Upper lobe of left lung (tissue), 6 donors: ENCODE results near the gene ZBTB46. TPM values are rescaled to one million over a fixed set of nuclear protein-coding genes. Genes with fewer than 3 reads are reported as not detected.
A peak's percentile ranks its signal among the peaks of the same experiment; 100 is the strongest.

Experiments
- ATAC-seq, 2 donors: fragments of 200-7000 bp; cut with Tn5 transposase; one replicate each; pipeline ENCODE4 v1.9.1; 2022; ENCODE audit warnings: mild to moderate bottlenecking in 2 of 2, moderate library complexity in 2 of 2; ENCODE audit not compliant: low FRiP score in 2 of 2
- DNase-seq, 2 donors: peaks; one replicate each; pipeline ENCODE4 v3.0.0-alpha.2; 2019 to 2020
- H3K27ac ChIP-seq, 4 donors: fragments of 200-600 bp; sonication (generic); one replicate each; pipeline ENCODE4 v1.5.1; 2016 to 2019
- H3K27me3 ChIP-seq, 4 donors: fragments of 200-600 bp; sonication (generic); one replicate each; pipeline ENCODE4 v1.5.1; 2017 to 2019
- H3K36me3 ChIP-seq, 4 donors: fragments of 200-600 bp; sonication (generic); one replicate each; pipeline ENCODE4 v1.5.1; 2016 to 2019
- H3K4me1 ChIP-seq, 4 donors: fragments of 200-600 bp; sonication (generic); one replicate each; pipeline ENCODE4 v1.5.1; 2018 to 2019
- H3K4me3 ChIP-seq, 4 donors: fragments of 200-600 bp; sonication (generic); one replicate each; pipeline ENCODE4 v1.5.1; 2017 to 2019; ENCODE audit warnings: mild to moderate bottlenecking in 2 of 4, moderate library complexity in 1 of 4
- H3K9me3 ChIP-seq, 4 donors: fragments of 200-600 bp; sonication (generic); one replicate each; pipeline ENCODE4 v1.5.1; 2018 to 2019
- EP300 ChIP-seq, 4 donors: sonication (generic); formaldehyde crosslinking; IDR thresholded peaks; one replicate each; pipeline ENCODE4 v1.5.1; 2017; ENCODE audit warnings: antibody characterized with exemption in 4 of 4, control low read depth in 2 of 4
- POLR2A ChIP-seq, 4 donors: fragments of 450-650 bp; IDR thresholded peaks; one replicate each; pipeline ENCODE4 v1.5.1; 2016 to 2017; ENCODE audit warnings: antibody characterized with exemption in 4 of 4, mild to moderate bottlenecking in 2 of 4
- POLR2AphosphoS5 ChIP-seq, 2 donors: sonication (generic); formaldehyde crosslinking; IDR thresholded peaks; one replicate each; pipeline ENCODE4 v1.5.1; 2017; ENCODE audit warnings: antibody characterized with exemption in 2 of 2
- WGBS, 2 donors: methylation state at CpG; one replicate each; pipeline ENCODE4 v1.1.5; 2017 to 2018; 5-methylcytosine and 5-hydroxymethylcytosine counted together
- total RNA-seq, 6 donors: library from RNA; depleted of rRNA in 4 of 6; stranded (reverse); fragments of >200 nt in 4 of 6; gene quantifications; one replicate each; pipeline versions ENCODE4 v1.1.0 to v1.2.1, GENCODE V29; 2016 to 2021
- TF ChIP-seq, protein P1 (sequence below), 6 experiments: fragments of 450-650 bp in 4 of 6; fragments of 200-600 bp in 2 of 6; sonication (generic) in 2 of 6; IDR thresholded peaks; one replicate each; pipeline ENCODE4 v1.5.1; 2016 to 2019; ENCODE audit warnings: antibody characterized with exemption in 6 of 6
- donor health status: DM: no; HTN: no; CAD: no; lungs with moderate emphysema.
- donor health status: DM: no; HTN: yes; CAD: no; lungs with severe emphysema.

The ZBTB46 gene
- total RNA-seq, 6 donors from 2014 or later = 7.6 to 25.3 (median 11.6) TPM

DNA sequence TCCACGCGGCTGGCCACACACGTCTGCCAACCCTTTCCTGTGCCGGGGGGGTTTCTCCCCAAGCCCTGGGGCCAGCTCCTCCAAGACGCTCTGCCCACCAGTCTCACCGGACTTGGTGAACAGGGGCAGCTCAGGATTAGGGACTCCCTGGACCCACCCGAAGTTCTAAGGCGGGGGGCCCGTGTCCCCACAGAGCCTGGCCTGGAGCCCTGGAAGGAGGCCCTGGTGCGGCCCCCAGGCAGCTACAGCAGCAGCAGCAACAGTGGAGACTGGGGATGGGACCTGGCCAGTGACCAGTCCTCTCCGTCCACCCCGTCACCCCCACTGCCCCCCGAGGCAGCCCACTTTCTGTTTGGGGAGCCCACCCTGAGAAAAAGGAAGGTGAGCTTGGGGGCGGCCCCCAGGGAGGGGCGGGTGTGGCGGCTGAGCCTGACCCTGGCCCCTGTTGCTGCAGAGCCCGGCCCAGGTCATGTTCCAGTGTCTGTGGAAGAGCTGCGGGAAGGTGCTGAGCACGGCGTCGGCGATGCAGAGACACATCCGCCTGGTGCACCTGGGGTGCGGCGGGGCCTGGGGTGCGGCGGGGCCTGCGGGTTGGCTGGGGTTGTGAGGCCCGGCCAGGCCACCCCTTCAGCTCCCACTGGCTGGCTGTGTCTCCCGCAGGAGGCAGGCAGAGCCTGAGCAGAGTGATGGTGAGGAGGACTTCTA, 89.2 kb downstream of the ZBTB46 start:
- H3K4me1 ChIP-seq = peaks cover 38 to 44% (median 42%) of the 10 kb centered on the region in 4 donors
- TF ChIP-seq POLR2AphosphoS5 (IDR thresholded peaks at IDR 0.05) (no peak), POLR2A (IDR thresholded peaks at IDR 0.05) (no peak)
- TF ChIP-seq, protein P1, sequence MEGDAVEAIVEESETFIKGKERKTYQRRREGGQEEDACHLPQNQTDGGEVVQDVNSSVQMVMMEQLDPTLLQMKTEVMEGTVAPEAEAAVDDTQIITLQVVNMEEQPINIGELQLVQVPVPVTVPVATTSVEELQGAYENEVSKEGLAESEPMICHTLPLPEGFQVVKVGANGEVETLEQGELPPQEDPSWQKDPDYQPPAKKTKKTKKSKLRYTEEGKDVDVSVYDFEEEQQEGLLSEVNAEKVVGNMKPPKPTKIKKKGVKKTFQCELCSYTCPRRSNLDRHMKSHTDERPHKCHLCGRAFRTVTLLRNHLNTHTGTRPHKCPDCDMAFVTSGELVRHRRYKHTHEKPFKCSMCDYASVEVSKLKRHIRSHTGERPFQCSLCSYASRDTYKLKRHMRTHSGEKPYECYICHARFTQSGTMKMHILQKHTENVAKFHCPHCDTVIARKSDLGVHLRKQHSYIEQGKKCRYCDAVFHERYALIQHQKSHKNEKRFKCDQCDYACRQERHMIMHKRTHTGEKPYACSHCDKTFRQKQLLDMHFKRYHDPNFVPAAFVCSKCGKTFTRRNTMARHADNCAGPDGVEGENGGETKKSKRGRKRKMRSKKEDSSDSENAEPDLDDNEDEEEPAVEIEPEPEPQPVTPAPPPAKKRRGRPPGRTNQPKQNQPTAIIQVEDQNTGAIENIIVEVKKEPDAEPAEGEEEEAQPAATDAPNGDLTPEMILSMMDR (IDR thresholded peaks at IDR 0.05) = no peak
- no peaks in the 10 kb centered on the region for H3K27me3 ChIP-seq
- peak overlapping the region; percentile 84 to 90 (median 84) for H3K27ac ChIP-seq
- no peak for ATAC-seq
- no peaks in the 10 kb centered on the region for H3K9me3 ChIP-seq
- peak in 1 of 2 donors; percentile 83 for DNase-seq
- 87 to 95% methylated on average over 7 to 29 of the region's 30 CpGs for WGBS, 2 donors
- H3K4me3 ChIP-seq = peak overlapping the region in 2 of 4 donors; percentile 66 to 87
- H3K36me3 ChIP-seq = peaks cover 7 to 51% (median 31%) of the 10 kb centered on the region in 4 donors

- no peak for DNase-seq
- Histone ChIP-seq H3K27ac (peak overlapping the region; percentile 84 to 90 (median 84)), H3K27me3 (no peaks in the 10 kb centered on the region), H3K4me3 (peak overlapping the region in 3 of 4 donors; percentile 66 to 87 (median 85)), H3K36me3 (peaks cover 7 to 47% (median 28%) of the 10 kb centered on the region in 4 donors), H3K9me3 (no peaks in the 10 kb centered on the region), H3K4me1 (peaks cover 38 to 49% (median 42%) of the 10 kb centered on the region in 4 donors)
- TF ChIP-seq POLR2AphosphoS5 (IDR thresholded peaks at IDR 0.05) (no peak), EP300 (IDR thresholded peaks at IDR 0.05) (no peak), POLR2A (IDR thresholded peaks at IDR 0.05) (no peak)
- TF ChIP-seq, protein P1 (IDR thresholded peaks at IDR 0.05) = no peak
- no peak for ATAC-seq
- WGBS, 2 donors = 32% methylated on average over 6 of the region's 6 CpGs; no CpG with 5 or more reads in 1 of the 2 donors
Measured at GRCh38 chr20:63741354-63741675, 89.7 kb downstream of the ZBTB46 start.

- peak overlapping the region; percentile 84 to 90 (median 84) for H3K27ac ChIP-seq
- WGBS, 2 donors = 2 to 15% methylated on average over 10 to 22 of the region's 29 CpGs
Measured at GRCh38 chr20:63740627-63741353, 90.3 kb downstream of the ZBTB46 start.

DNA sequence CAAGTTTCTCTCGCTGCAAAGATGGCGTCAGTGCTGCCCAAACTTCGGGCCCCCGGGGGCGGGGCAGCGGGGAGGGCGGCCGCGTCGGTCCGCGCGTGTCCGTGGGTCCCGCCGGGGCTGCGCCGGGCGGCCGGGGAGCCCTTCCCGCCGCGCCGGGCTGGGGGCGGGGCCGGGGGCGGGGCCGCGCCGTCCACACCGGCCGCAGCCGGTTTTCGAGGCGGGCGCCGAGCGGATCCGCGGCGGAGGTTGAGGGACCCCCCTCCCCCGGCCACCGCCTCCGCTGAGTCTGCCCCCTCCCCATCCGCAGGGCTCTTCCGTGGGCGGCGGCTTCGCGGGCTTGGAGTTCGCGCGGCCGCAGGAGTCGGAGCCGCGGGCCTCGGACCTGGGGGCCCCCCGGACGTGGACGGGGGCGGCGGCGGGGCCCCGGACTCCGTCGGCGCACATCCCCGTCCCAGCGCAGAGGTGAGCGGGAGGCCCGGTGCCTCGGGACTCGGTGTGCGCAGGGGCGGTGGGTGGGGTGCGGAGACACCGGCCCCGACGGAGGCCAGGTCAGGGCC, 90.9 kb downstream of the ZBTB46 start:
- H3K4me3 ChIP-seq = peak overlapping the region; percentile 66 to 87 (median 83)
- peaks cover 38 to 57% (median 42%) of the 10 kb centered on the region in 4 donors for H3K4me1 ChIP-seq
- no peaks in the 10 kb centered on the region for H3K9me3 ChIP-seq
- H3K27me3 ChIP-seq = no peaks in the 10 kb centered on the region
- peak in 1 of 2 donors; percentile 44 for ATAC-seq
- DNase-seq = peak; percentile 44 to 94
- peak overlapping the region; percentile 84 to 90 (median 84) for H3K27ac ChIP-seq
- TF ChIP-seq POLR2AphosphoS5 (IDR thresholded peaks at IDR 0.05) (no peak), EP300 (IDR thresholded peaks at IDR 0.05) (no peak)
- TF ChIP-seq, protein P1 (IDR thresholded peaks at IDR 0.05) = no peak
- 0% methylated on average over 8 of the region's 80 CpGs; no CpG with 5 or more reads in 1 of the 2 donors for WGBS, 2 donors
- peaks cover 7 to 47% (median 35%) of the 10 kb centered on the region in 4 donors for H3K36me3 ChIP-seq

More at GRCh38 chr20:63740627-63741353, 90.3 kb downstream of the ZBTB46 start:
- peak; percentile 94 to 98 for DNase-seq
- ATAC-seq = peak; percentile 82 to 88
- TF ChIP-seq POLR2A (IDR thresholded peaks at IDR 0.05) (peak in 2 of 4 donors; percentile 45 to 59), EP300 (IDR thresholded peaks at IDR 0.05) (no peak), POLR2AphosphoS5 (IDR thresholded peaks at IDR 0.05) (peak; percentile 41 to 72)
- TF ChIP-seq, protein P1 (IDR thresholded peaks at IDR 0.05) = peak in 4 of 6 experiments; percentile 25 to 50 (median 32)
- H3K36me3 ChIP-seq = peaks cover 7 to 47% (median 30%) of the 10 kb centered on the region in 4 donors
- peaks cover 38 to 53% (median 42%) of the 10 kb centered on the region in 4 donors for H3K4me1 ChIP-seq
- H3K4me3 ChIP-seq = peak overlapping the region; percentile 66 to 87 (median 83)
- no peaks in the 10 kb centered on the region for H3K27me3 ChIP-seq
- H3K9me3 ChIP-seq = no peaks in the 10 kb centered on the region
